ENCODE results near the gene PGAP1. TPM values are rescaled to one million over a fixed set of nuclear protein-coding genes. Genes with fewer than 3 reads are reported as not detected.

Gene PGAP1, protein sequence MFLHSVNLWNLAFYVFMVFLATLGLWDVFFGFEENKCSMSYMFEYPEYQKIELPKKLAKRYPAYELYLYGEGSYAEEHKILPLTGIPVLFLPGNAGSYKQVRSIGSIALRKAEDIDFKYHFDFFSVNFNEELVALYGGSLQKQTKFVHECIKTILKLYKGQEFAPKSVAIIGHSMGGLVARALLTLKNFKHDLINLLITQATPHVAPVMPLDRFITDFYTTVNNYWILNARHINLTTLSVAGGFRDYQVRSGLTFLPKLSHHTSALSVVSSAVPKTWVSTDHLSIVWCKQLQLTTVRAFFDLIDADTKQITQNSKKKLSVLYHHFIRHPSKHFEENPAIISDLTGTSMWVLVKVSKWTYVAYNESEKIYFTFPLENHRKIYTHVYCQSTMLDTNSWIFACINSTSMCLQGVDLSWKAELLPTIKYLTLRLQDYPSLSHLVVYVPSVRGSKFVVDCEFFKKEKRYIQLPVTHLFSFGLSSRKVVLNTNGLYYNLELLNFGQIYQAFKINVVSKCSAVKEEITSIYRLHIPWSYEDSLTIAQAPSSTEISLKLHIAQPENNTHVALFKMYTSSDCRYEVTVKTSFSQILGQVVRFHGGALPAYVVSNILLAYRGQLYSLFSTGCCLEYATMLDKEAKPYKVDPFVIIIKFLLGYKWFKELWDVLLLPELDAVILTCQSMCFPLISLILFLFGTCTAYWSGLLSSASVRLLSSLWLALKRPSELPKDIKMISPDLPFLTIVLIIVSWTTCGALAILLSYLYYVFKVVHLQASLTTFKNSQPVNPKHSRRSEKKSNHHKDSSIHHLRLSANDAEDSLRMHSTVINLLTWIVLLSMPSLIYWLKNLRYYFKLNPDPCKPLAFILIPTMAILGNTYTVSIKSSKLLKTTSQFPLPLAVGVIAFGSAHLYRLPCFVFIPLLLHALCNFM
- total RNA-seq (2022) (3.9 and 5.8 TPM in 2 replicates), Bru-seq, nascent RNA (percentile 54 among the genes with signal in this experiment), BruChase-seq, experiment 1, labeled RNA remaining after a 6-hour chase (percentile 51 among the genes with signal in this experiment), BruChase-seq, experiment 2, labeled RNA remaining after a 2-hour chase (percentile 55 among the genes with signal in this experiment)
- long read RNA-seq, partial matches to known transcripts, result 0 of 2 reads
- long read RNA-seq, other reads (novel, unspliced or antisense), result 2 of 2 reads

DNA sequence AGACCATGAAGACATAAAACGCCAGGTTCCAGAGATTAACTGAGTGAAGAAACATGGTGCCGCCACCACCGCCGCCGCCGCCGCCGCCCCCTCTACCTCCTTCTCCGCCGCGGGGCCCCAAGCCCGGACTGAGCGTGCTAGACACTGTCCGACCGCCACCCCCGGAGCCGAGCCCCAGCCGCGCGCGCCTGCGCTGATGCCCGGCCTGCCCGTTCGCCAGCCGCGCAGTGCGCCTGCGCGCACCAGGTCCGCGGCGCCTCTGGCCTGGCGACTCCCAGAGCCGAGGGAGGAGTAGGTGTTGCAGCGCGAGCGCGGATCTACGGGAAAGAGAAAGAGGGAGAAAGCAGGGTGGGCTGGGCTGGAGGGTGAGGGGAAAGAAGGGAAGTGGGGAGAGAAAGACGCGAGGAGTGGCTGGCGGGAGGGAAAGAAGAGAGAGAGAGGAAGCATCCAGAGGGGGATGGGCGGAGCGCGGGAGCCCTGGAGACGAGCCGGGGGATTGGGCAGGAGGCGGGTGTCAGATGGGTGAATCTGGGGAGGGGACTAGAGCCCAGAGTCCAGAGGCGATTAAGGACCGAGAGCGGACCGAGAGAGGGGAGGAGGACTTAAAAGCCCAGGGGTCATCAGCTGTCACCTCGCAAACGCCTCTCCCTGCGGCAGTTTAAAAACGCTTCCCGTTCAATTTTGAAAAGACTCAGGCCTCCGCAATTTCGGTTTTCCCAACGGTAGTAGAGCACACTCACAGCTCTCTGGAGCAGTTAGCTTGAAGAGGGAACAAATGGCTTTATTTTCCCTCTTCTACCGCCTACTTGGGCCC lies at the start of gene PGAP1:
PGAP1 (minus strand) TSS at position 146 of the 814 bp plus-strand sequence; CDS start at position 55, 91 bp downstream.
- Mint-ChIP-seq H3K9me3 (ENCODE audit: low read depth, unreplicated experiment) (no peaks in the 10 kb centered on the region), H3K27me3 (ENCODE audit: unreplicated experiment) (no peaks in the 10 kb centered on the region), H3K27ac (ENCODE audit: unreplicated experiment) (peak within 1 kb of the TSS; percentile 80), H3K36me3 (ENCODE audit: insufficient read depth, unreplicated experiment) (peaks cover 26% of the 10 kb centered on the region), H3K4me3 (ENCODE audit: low read depth, unreplicated experiment) (peak within 1 kb of the TSS; percentile 98), H3K4me1 (ENCODE audit: low read depth, unreplicated experiment) (peaks cover 18% of the 10 kb centered on the region)
- intact Hi-C loops (cut with micrococcal nuclease; ENCODE audit: unreplicated experiment), result no loop called here
- TF ChIP-seq, protein P1, sequence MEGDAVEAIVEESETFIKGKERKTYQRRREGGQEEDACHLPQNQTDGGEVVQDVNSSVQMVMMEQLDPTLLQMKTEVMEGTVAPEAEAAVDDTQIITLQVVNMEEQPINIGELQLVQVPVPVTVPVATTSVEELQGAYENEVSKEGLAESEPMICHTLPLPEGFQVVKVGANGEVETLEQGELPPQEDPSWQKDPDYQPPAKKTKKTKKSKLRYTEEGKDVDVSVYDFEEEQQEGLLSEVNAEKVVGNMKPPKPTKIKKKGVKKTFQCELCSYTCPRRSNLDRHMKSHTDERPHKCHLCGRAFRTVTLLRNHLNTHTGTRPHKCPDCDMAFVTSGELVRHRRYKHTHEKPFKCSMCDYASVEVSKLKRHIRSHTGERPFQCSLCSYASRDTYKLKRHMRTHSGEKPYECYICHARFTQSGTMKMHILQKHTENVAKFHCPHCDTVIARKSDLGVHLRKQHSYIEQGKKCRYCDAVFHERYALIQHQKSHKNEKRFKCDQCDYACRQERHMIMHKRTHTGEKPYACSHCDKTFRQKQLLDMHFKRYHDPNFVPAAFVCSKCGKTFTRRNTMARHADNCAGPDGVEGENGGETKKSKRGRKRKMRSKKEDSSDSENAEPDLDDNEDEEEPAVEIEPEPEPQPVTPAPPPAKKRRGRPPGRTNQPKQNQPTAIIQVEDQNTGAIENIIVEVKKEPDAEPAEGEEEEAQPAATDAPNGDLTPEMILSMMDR (IDR thresholded peaks at IDR 0.05; ENCODE audit: unreplicated experiment), result no peak
- peak; percentile 92 for DNase-seq
- CTCF ChIA-PET, result interaction anchor here (0.6 to 0.9 kb wide), 3 partner anchors 17 to 1875 kb away, joined by 3 to 5 read pairs (median 4); no protein-coding TSS in a partner anchor
- BruUV-seq (replicated peaks), result no TSS peak

DNA sequence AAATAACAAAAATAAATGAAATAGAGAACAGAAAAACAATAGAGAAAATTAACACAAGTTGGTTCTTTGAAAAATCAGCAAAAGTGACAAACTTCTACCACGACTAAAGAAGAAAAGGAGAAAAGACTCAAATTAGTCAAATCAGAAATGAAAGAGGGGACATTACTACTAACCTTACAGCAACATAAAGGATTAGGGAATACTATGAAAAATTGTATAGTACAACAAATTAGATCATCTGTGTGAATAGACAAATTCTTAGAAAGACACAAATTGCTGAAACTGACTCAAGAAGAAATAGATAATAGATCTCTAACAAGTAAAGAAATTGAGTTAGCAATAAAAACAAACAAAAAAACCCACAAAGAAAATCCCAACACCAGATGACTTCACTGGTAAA lies 48.5 kb upstream of the PGAP1 start:
- intact Hi-C loops (cut with micrococcal nuclease; ENCODE audit: unreplicated experiment), result no loop called here
- Mint-ChIP-seq H3K4me1 (ENCODE audit: low read depth, unreplicated experiment) (no peaks in the 10 kb centered on the region), H3K36me3 (ENCODE audit: insufficient read depth, unreplicated experiment) (no peaks in the 10 kb centered on the region), H3K27me3 (ENCODE audit: unreplicated experiment) (no peaks in the 10 kb centered on the region), H3K4me3 (ENCODE audit: low read depth, unreplicated experiment) (no peak overlapping the region), H3K27ac (ENCODE audit: unreplicated experiment) (no peak overlapping the region), H3K9me3 (ENCODE audit: low read depth, unreplicated experiment) (peaks cover 2% of the 10 kb centered on the region)
- BruUV-seq (replicated peaks), result no TSS peak
- CTCF ChIA-PET, result interaction anchor here (0.6 kb wide), 1 partner anchor 75 kb away, joined by 5 read pairs; no protein-coding TSS in a partner anchor
- DNase-seq, result no peak
- TF ChIP-seq, protein P1 (IDR thresholded peaks at IDR 0.05; ENCODE audit: unreplicated experiment), result no peak

DNA sequence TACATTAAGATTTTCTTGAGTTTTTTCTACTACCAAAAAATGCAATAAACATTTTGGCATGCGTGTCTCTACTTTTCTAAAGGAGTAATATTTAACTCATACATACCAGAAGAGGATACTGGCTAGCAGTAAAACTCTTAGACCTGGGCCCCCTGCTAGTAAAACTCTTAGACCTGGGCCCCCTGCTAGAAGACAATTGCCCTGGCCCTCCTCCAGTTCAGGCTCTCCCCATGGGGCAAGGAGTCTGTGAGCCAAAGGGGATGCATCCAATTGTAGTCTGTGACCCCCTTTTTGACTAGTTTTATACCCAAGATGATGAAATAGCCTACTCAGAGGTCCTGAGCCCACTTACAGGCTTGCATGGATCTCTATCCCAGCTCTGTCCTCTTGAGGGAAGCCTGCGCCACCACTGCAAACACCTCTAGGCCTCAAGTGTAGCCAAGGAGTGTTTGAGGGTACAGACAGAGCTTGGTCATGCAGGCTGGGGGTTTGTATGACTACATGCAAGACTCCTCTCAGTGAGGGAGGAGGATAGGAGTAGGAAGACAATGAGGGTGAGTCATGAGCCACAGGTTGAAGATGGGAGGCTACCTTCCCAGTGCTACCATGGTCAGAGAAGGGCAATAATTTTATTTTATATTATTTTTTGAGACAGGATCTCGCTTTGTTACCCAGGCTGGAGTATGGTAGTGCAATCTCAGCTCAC lies 45.2 kb upstream of the PGAP1 start:
- no peak for DNase-seq
- H3K4me3 Mint-ChIP-seq (ENCODE audit: low read depth, unreplicated experiment), result no peak overlapping the region
- TF ChIP-seq, protein P1 (IDR thresholded peaks at IDR 0.05; ENCODE audit: unreplicated experiment), result no peak
- CTCF ChIA-PET, result no interaction called here
- no peaks in the 10 kb centered on the region for H3K36me3 Mint-ChIP-seq (ENCODE audit: insufficient read depth, unreplicated experiment)
- intact Hi-C loops (cut with micrococcal nuclease; ENCODE audit: unreplicated experiment), result no loop called here
- H3K9me3 Mint-ChIP-seq (ENCODE audit: low read depth, unreplicated experiment), result peaks cover 5% of the 10 kb centered on the region
- no TSS peak for BruUV-seq (replicated peaks)
- H3K27me3 Mint-ChIP-seq (ENCODE audit: unreplicated experiment), result no peaks in the 10 kb centered on the region
- no peaks in the 10 kb centered on the region for H3K4me1 Mint-ChIP-seq (ENCODE audit: low read depth, unreplicated experiment)
- H3K27ac Mint-ChIP-seq (ENCODE audit: unreplicated experiment), result no peak overlapping the region

Data from Calu3 (cell line).